ENCODE results near the gene HBS1L.

GRCh38 chr6:134936476-134936875 is 118.1 kb downstream of the HBS1L start:
- TF ChIP-seq ZNF837 (tag by site-specific recombination; IDR thresholded peaks at IDR 0.05) = no peak
- TF ChIP-seq ZNF423 (tag by site-specific recombination; IDR thresholded peaks at IDR 0.05) = no peak
- TF ChIP-seq ZNF362 (tag by site-specific recombination; IDR thresholded peaks at IDR 0.05) = no peak
- TF ChIP-seq ZSCAN5A (tag by site-specific recombination; IDR thresholded peaks at IDR 0.05) = no peak
- TF ChIP-seq ZNF302 (tag by site-specific recombination; IDR thresholded peaks at IDR 0.05; ENCODE audit: low read depth) = no peak
- no peak for TF ChIP-seq CTCF (tag by site-specific recombination; IDR thresholded peaks at IDR 0.05)
- TF ChIP-seq ZBTB10 (tag by site-specific recombination; IDR thresholded peaks at IDR 0.05) = no peak
- no peak for TF ChIP-seq ZNF747 (tag by site-specific recombination; IDR thresholded peaks at IDR 0.05)
- no peak for TF ChIP-seq ZBTB8A (tag by site-specific recombination; IDR thresholded peaks at IDR 0.05)
- no peak for TF ChIP-seq ZSCAN30 (tag by site-specific recombination; IDR thresholded peaks at IDR 0.05)
- TF ChIP-seq ZNF311 (tag by site-specific recombination; IDR thresholded peaks at IDR 0.05; ENCODE audit: borderline replicate concordance) = no peak
